HEK293 (cell line): ENCODE results near the gene ERO1B.

Experiments
- MYNN ChIP-seq: fragments of 450-650 bp; formaldehyde crosslinking; IDR thresholded peaks from 2 replicates; pipeline ENCODE4 v1.5.1; 2016; ENCODE audit warnings: missing biosample characterization, missing genetic modification characterization, borderline replicate concordance
- MZF1 ChIP-seq: fragments of 450-650 bp; formaldehyde crosslinking; IDR thresholded peaks from 2 replicates; pipeline ENCODE4 v1.5.1; 2017; ENCODE audit warnings: missing biosample characterization, missing genetic modification characterization, borderline replicate concordance
- REPIN1 ChIP-seq: fragments of 450-650 bp; formaldehyde crosslinking; IDR thresholded peaks from 2 replicates; pipeline ENCODE4 v1.5.1; 2017; ENCODE audit warnings: missing biosample characterization, missing genetic modification characterization, low read depth
- SP7 ChIP-seq: fragments of 450-650 bp; formaldehyde crosslinking; IDR thresholded peaks from 2 replicates; pipeline ENCODE4 v1.5.1; 2016; ENCODE audit warnings: missing biosample characterization, missing genetic modification characterization
- WT1 ChIP-seq: fragments of 450-650 bp; formaldehyde crosslinking; IDR thresholded peaks from 2 replicates; pipeline ENCODE4 v1.5.1; 2016; ENCODE audit warnings: missing biosample characterization, missing genetic modification characterization
- YY2 ChIP-seq: fragments of 450-650 bp; formaldehyde crosslinking; IDR thresholded peaks from 2 replicates; pipeline ENCODE4 v1.5.1; 2016; ENCODE audit warnings: missing biosample characterization, missing genetic modification characterization
- ZBTB1 ChIP-seq: fragments of 450-650 bp; formaldehyde crosslinking; IDR thresholded peaks from 2 replicates; pipeline ENCODE4 v1.5.1; 2016; ENCODE audit warnings: missing biosample characterization, missing genetic modification characterization
- ZBTB21 ChIP-seq: fragments of 450-650 bp; formaldehyde crosslinking; IDR thresholded peaks from 2 replicates; pipeline ENCODE4 v1.5.1; 2017; ENCODE audit warnings: missing biosample characterization, missing genetic modification characterization
- ZBTB8A ChIP-seq: fragments of 450-650 bp; formaldehyde crosslinking; IDR thresholded peaks from 2 replicates; pipeline ENCODE4 v1.5.1; 2016; ENCODE audit warnings: missing biosample characterization, missing genetic modification characterization
- ZEB2 ChIP-seq: fragments of 450-650 bp; formaldehyde crosslinking; IDR thresholded peaks from 2 replicates; pipeline ENCODE4 v1.5.1; 2016; ENCODE audit warnings: missing biosample characterization, missing genetic modification characterization
- ZNF114 ChIP-seq: fragments of 450-650 bp; formaldehyde crosslinking; IDR thresholded peaks from 2 replicates; pipeline ENCODE4 v1.5.0; 2017; ENCODE audit warnings: missing biosample characterization, missing genetic modification characterization
- ZNF133 ChIP-seq: fragments of 450-650 bp; formaldehyde crosslinking; IDR thresholded peaks from 2 replicates; pipeline ENCODE4 v1.5.1; 2016; ENCODE audit warnings: missing biosample characterization, missing genetic modification characterization
- ZNF138 ChIP-seq: fragments of 450-650 bp; formaldehyde crosslinking; IDR thresholded peaks from 2 replicates; pipeline ENCODE4 v1.5.1; 2016; ENCODE audit warnings: missing biosample characterization, missing genetic modification characterization, borderline replicate concordance
- ZNF140 ChIP-seq: fragments of 450-650 bp; formaldehyde crosslinking; IDR thresholded peaks from 2 replicates; pipeline ENCODE4 v1.5.1; 2016; ENCODE audit warnings: missing biosample characterization, missing genetic modification characterization
- ZNF157 ChIP-seq: fragments of 450-650 bp; formaldehyde crosslinking; IDR thresholded peaks from 2 replicates; pipeline ENCODE4 v1.5.1; 2016; ENCODE audit warnings: missing biosample characterization, missing genetic modification characterization
- ZNF169 ChIP-seq: fragments of 450-650 bp; formaldehyde crosslinking; IDR thresholded peaks from 2 replicates; pipeline ENCODE4 v1.5.1; 2016; ENCODE audit warnings: missing biosample characterization, missing genetic modification characterization
- ZNF248 ChIP-seq: fragments of 450-650 bp; formaldehyde crosslinking; IDR thresholded peaks from 2 replicates; pipeline ENCODE4 v1.5.1; 2017; ENCODE audit warnings: missing biosample characterization, missing genetic modification characterization
- ZNF335 ChIP-seq: fragments of 450-650 bp; formaldehyde crosslinking; conservative IDR thresholded peaks from 2 replicates; pipeline ENCODE4 v1.5.1; 2016; ENCODE audit warnings: missing biosample characterization, missing genetic modification characterization
- ZNF37A ChIP-seq: fragments of 450-650 bp; IDR thresholded peaks from 2 replicates; pipeline ENCODE4 v1.5.1; 2018; ENCODE audit warnings: missing biosample characterization, missing genetic modification characterization
- ZNF423 ChIP-seq: fragments of 450-650 bp; formaldehyde crosslinking; IDR thresholded peaks from 2 replicates; pipeline ENCODE4 v1.5.1; 2016; ENCODE audit warnings: missing biosample characterization, missing genetic modification characterization
- ZNF558 ChIP-seq: fragments of 450-650 bp; formaldehyde crosslinking; IDR thresholded peaks from 2 replicates; pipeline ENCODE4 v1.5.1; 2016; ENCODE audit warnings: missing biosample characterization, missing genetic modification characterization
- ZNF560 ChIP-seq: fragments of 450-650 bp; formaldehyde crosslinking; IDR thresholded peaks from 2 replicates; pipeline ENCODE4 v1.5.1; 2017; ENCODE audit warnings: missing biosample characterization, missing genetic modification characterization, borderline replicate concordance
- ZNF596 ChIP-seq: fragments of 450-650 bp; IDR thresholded peaks from 2 replicates; pipeline ENCODE4 v1.5.0; 2018; ENCODE audit warnings: missing biosample characterization, mild to moderate bottlenecking, missing genetic modification characterization, moderate library complexity
- ZNF610 ChIP-seq: fragments of 450-650 bp; formaldehyde crosslinking; IDR thresholded peaks from 2 replicates; pipeline ENCODE4 v1.5.1; 2016; ENCODE audit warnings: missing biosample characterization, missing genetic modification characterization, borderline replicate concordance
- ZNF623 ChIP-seq: fragments of 450-650 bp; formaldehyde crosslinking; IDR thresholded peaks from 2 replicates; pipeline ENCODE4 v1.5.1; 2016; ENCODE audit warnings: missing biosample characterization, missing genetic modification characterization
- TF ChIP-seq, protein P1 (sequence below): fragments of 450-650 bp; formaldehyde crosslinking; IDR thresholded peaks from 2 replicates; pipeline ENCODE4 v1.5.1; 2016; ENCODE audit warnings: missing biosample characterization, missing genetic modification characterization, low read depth
- TF ChIP-seq, protein P2 (sequence below): fragments of 450-650 bp; formaldehyde crosslinking; IDR thresholded peaks from 2 replicates; pipeline ENCODE4 v1.5.1; 2016; ENCODE audit warnings: missing biosample characterization, missing genetic modification characterization
- TF ChIP-seq, protein P3 (sequence below): fragments of 450-650 bp; formaldehyde crosslinking; IDR thresholded peaks from 2 replicates; pipeline ENCODE4 v1.5.1; 2017; ENCODE audit warnings: missing biosample characterization, missing genetic modification characterization
- TF ChIP-seq, protein P4 (sequence below): fragments of 450-650 bp; formaldehyde crosslinking; IDR thresholded peaks from 2 replicates; pipeline ENCODE4 v1.5.1; 2016; ENCODE audit warnings: missing biosample characterization, missing genetic modification characterization
- TF ChIP-seq, protein P5 (sequence below): fragments of 450-650 bp; formaldehyde crosslinking; IDR thresholded peaks from 2 replicates; pipeline ENCODE4 v1.5.1; 2016; ENCODE audit warnings: missing biosample characterization, missing genetic modification characterization, borderline replicate concordance

The ERO1B gene

DNA sequence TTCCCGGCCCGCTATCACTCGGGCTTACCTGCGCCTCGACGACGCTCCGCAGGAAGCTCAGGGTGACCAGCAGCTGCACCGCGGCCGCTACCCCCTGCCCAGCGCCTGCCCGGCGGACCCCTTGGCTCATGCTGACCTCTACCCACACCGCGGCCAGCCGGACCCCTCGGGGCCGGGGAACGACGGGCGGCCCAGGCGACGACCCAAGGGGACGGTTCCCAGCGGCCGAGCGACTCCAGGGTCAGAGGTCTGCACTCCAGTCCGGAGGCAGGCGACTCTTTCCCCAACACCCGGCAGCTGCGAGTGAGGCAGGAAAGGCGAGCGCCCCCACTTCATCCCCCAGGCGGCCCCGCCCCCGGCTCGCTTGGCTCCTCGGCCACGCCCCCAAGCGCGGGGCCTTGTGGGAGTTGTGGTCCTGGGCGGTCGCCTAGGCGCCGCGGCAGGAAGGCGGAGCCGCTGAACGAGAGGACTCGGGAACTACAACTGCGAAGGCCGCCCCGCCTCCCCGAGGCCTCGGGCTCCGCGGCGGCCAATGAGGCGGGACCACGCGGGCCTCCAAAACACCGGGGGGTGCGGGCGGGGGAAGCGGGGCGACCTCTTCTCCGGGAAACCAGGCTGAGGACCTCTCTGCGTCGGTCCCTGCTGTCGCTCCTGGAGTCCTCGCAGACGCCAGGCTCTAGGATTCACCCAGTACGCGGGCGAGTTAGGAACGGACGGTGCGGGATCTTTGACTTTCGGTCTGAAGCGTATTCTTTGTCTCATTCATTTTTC, at the start of gene ERO1B (continued):
- TF ChIP-seq WT1 (tag by site-specific recombination) (no peak; the same call in 1 of the 2 replicates), ZBTB8A (tag by site-specific recombination) (peak; percentile 33; the same call in 1 of the 2 replicates), SP7 (peak; percentile 81), ZNF169 (tag by site-specific recombination) (peak; percentile 63; the same call in 1 of the 2 replicates), ZNF248 (tag by site-specific recombination) (no peak), ZNF114 (tag by site-specific recombination) (no peak), ZNF335 (peak; percentile 99), ZNF560 (tag by site-specific recombination) (no peak), YY2 (tag by site-specific recombination) (peak; percentile 46; the same call in 1 of the 2 replicates), ZNF157 (no peak; the same call in 1 of the 2 replicates), MZF1 (no peak), REPIN1 (peak; percentile 95), ZNF37A (tag by site-specific recombination) (0 out of 2 replicates have a peak, but pooled peaks have one; percentile 19), ZBTB21 (tag by site-specific recombination) (no peak; the same call in 1 of the 2 replicates), ZNF423 (tag by site-specific recombination) (peak; percentile 25; the same call in 1 of the 2 replicates), ZEB2 (tag by site-specific recombination) (peak; percentile 73), ZNF138 (tag by site-specific recombination) (no peak), ZNF596 (tag by site-specific recombination) (0 out of 2 replicates have a peak, but pooled peaks have one; percentile 4), ZBTB1 (tag by site-specific recombination) (no peak), ZNF623 (tag by site-specific recombination) (peak; percentile 49), MYNN (tag by site-specific recombination) (0 out of 2 replicates have a peak, but pooled peaks have one; percentile 48), ZNF133 (peak; percentile 46; the same call in 1 of the 2 replicates), ZNF610 (tag by site-specific recombination) (peak; percentile 57; the same call in 1 of the 2 replicates), ZNF558 (tag by site-specific recombination) (no peak), ZNF140 (no peak)
- TF ChIP-seq, protein P1, sequence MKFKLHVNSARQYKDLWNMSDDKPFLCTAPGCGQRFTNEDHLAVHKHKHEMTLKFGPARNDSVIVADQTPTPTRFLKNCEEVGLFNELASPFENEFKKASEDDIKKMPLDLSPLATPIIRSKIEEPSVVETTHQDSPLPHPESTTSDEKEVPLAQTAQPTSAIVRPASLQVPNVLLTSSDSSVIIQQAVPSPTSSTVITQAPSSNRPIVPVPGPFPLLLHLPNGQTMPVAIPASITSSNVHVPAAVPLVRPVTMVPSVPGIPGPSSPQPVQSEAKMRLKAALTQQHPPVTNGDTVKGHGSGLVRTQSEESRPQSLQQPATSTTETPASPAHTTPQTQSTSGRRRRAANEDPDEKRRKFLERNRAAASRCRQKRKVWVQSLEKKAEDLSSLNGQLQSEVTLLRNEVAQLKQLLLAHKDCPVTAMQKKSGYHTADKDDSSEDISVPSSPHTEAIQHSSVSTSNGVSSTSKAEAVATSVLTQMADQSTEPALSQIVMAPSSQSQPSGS (tag by site-specific recombination) = no peak
- TF ChIP-seq, protein P2, sequence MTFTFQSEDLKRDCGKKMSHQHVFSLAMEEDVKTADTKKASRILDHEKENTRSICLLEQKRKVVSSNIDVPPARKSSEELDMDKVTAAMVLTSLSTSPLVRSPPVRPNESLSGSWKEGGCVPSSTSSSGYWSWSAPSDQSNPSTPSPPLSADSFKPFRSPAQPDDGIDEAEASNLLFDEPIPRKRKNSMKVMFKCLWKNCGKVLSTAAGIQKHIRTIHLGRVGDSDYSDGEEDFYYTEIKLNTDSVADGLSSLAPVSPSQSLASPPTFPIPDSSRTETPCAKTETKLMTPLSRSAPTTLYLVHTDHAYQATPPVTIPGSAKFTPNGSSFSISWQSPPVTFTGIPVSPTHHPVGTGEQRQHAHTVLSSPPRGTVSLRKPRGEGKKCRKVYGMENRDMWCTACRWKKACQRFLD (tag by site-specific recombination) = no peak
- TF ChIP-seq, protein P3, sequence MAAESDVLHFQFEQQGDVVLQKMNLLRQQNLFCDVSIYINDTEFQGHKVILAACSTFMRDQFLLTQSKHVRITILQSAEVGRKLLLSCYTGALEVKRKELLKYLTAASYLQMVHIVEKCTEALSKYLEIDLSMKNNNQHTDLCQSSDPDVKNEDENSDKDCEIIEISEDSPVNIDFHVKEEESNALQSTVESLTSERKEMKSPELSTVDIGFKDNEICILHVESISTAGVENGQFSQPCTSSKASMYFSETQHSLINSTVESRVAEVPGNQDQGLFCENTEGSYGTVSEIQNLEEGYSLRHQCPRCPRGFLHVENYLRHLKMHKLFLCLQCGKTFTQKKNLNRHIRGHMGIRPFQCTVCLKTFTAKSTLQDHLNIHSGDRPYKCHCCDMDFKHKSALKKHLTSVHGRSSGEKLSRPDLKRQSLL (tag by site-specific recombination) = peak; percentile 73
- TF ChIP-seq, protein P4, sequence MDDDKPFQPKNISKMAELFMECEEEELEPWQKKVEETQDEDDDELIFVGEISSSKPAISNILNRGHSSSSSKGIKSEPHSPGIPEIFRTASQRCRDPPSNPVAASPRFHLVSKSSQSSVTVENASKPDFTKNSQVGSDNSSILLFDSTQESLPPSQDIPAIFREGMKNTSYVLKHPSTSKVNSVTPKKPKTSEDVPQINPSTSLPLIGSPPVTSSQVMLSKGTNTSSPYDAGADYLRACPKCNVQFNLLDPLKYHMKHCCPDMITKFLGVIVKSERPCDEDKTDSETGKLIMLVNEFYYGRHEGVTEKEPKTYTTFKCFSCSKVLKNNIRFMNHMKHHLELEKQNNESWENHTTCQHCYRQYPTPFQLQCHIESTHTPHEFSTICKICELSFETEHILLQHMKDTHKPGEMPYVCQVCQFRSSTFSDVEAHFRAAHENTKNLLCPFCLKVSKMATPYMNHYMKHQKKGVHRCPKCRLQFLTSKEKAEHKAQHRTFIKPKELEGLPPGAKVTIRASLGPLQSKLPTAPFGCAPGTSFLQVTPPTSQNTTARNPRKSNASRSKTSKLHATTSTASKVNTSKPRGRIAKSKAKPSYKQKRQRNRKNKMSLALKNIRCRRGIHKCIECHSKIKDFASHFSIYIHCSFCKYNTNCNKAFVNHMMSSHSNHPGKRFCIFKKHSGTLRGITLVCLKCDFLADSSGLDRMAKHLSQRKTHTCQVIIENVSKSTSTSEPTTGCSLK (tag by site-specific recombination) = no peak
- TF ChIP-seq, protein P5, sequence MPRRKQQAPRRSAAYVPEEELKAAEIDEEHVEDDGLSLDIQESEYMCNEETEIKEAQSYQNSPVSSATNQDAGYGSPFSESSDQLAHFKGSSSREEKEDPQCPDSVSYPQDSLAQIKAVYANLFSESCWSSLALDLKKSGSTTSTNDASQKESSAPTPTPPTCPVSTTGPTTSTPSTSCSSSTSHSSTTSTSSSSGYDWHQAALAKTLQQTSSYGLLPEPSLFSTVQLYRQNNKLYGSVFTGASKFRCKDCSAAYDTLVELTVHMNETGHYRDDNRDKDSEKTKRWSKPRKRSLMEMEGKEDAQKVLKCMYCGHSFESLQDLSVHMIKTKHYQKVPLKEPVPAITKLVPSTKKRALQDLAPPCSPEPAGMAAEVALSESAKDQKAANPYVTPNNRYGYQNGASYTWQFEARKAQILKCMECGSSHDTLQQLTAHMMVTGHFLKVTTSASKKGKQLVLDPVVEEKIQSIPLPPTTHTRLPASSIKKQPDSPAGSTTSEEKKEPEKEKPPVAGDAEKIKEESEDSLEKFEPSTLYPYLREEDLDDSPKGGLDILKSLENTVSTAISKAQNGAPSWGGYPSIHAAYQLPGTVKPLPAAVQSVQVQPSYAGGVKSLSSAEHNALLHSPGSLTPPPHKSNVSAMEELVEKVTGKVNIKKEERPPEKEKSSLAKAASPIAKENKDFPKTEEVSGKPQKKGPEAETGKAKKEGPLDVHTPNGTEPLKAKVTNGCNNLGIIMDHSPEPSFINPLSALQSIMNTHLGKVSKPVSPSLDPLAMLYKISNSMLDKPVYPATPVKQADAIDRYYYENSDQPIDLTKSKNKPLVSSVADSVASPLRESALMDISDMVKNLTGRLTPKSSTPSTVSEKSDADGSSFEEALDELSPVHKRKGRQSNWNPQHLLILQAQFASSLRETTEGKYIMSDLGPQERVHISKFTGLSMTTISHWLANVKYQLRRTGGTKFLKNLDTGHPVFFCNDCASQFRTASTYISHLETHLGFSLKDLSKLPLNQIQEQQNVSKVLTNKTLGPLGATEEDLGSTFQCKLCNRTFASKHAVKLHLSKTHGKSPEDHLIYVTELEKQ = peak; percentile 50
- TF ChIP-seq, all 188 proteins: peak for 78
